ENCODE results near the gene KDM8.

- peak in 2 of 6 experiments; percentile 30 to 33 for TF ChIP-seq CTCF (IDR thresholded peaks at IDR 0.05)
- TF ChIP-seq POLR2A (IDR thresholded peaks at IDR 0.05), result peak in 2 of 4 donors; percentile 44 to 88
Observed at GRCh38 chr16:27268376-27269299, 65.3 kb downstream of the KDM8 start, which contains the start of gene NSMCE1.
